A549 (cell line): ENCODE results near the gene PXT1.

ENCODE experiments used
- CHD4 ChIP-seq: fragments of 200-600 bp; sonication (generic); IDR thresholded peaks from 2 replicates; pipeline ENCODE4 v1.6.1; 2016; ENCODE audit warnings: antibody characterized with exemption, mild to moderate bottlenecking, borderline replicate concordance
- CTCF ChIP-seq: fragments of >200 bp; sonication (Bioruptor Twin); formaldehyde crosslinking; IDR thresholded peaks from 3 replicates; pipeline ENCODE4 v1.5.1; 2016
- EP300 ChIP-seq, 2 experiments: fragments of >200 bp; sonication (Bioruptor Twin); formaldehyde crosslinking; IDR thresholded peaks; 2 replicates in 1 of 2; 3 replicates in 1 of 2; pipeline ENCODE4 v1.6.1; 2016 to 2017
- GATA3 ChIP-seq: IDR thresholded peaks from 2 replicates; pipeline ENCODE4 v1.6.1; 2012; ENCODE audit warnings: borderline replicate concordance
- HEYL ChIP-seq: fragments of 250-450 bp; sonication (Bioruptor Pico); IDR thresholded peaks from 2 replicates; pipeline ENCODE4 v1.8.0; 2021; ENCODE audit warnings: mild to moderate bottlenecking, moderate library complexity
- KDM5A ChIP-seq: fragments of 200-600 bp; sonication (generic); IDR thresholded peaks from 2 replicates; pipeline ENCODE4 v1.6.1; 2016; ENCODE audit warnings: antibody characterized with exemption, mild to moderate bottlenecking
- POLR2A ChIP-seq: IDR thresholded peaks from 2 replicates; pipeline ENCODE4 v1.6.1; 2012; ENCODE audit warnings: mild to moderate bottlenecking, low read length
- RAD21 ChIP-seq, 2 experiments: fragments of >200 bp in 1 of 2; sonication (Bioruptor Twin) in 1 of 2; formaldehyde crosslinking in 1 of 2; IDR thresholded peaks in 1 of 2; conservative IDR thresholded peaks in 1 of 2; 2 replicates in 1 of 2; 3 replicates in 1 of 2; pipeline ENCODE4 v1.6.1; 2012 to 2018; ENCODE audit warnings: inconsistent platforms in 1 of 2
- RFX5 ChIP-seq: fragments of 450-650 bp; IDR thresholded peaks from 2 replicates; pipeline ENCODE4 v1.7.1; 2014; ENCODE audit warnings: antibody characterized with exemption, mild to moderate bottlenecking, moderate library complexity
- SMC3 ChIP-seq: fragments of >200 bp; sonication (Bioruptor Twin); formaldehyde crosslinking; IDR thresholded peaks from 3 replicates; pipeline ENCODE4 v1.6.1; 2018; ENCODE audit warnings: inconsistent platforms

- TF ChIP-seq EP300 (IDR thresholded peaks at IDR 0.05) (no peak), GATA3 (no peak), KDM5A (no peak), SMC3 (no peak), POLR2A (no peak), CTCF (no peak), HEYL (CRISPR knock-in tag) (no peak), CHD4 (no peak), RAD21 (conservative IDR thresholded peaks at IDR 0.05 in 1 of 2, IDR thresholded peaks at IDR 0.05 in 1 of 2) (no peak), RFX5 (no peak)
Observed at GRCh38 chr6:36399970-36400369, 42.7 kb downstream of the PXT1 start.
